Tongue (tissue), 2 donors: ENCODE data around the gene SLC29A4. TPM values are rescaled to one million over a fixed set of nuclear protein-coding genes. Genes with fewer than 3 reads are reported as not detected.
"Not testable (repeated sequence)": the region's sequence is repeated elsewhere in the genome, so short reads cannot be mapped to it uniquely, and the experiment has no call there.

Experiments
- DNase-seq: peaks from one replicate; pipeline ENCODE4 v3.0.0-alpha.2; 2015
- total RNA-seq: library from RNA; depleted of rRNA; stranded (reverse); fragments of >200 nt; gene quantifications from one replicate; pipeline ENCODE4 v1.2.3, GENCODE V29; 2014

Gene SLC29A4
- total RNA-seq, 1 donor from 2014 or later = 11.2 TPM

DNA sequence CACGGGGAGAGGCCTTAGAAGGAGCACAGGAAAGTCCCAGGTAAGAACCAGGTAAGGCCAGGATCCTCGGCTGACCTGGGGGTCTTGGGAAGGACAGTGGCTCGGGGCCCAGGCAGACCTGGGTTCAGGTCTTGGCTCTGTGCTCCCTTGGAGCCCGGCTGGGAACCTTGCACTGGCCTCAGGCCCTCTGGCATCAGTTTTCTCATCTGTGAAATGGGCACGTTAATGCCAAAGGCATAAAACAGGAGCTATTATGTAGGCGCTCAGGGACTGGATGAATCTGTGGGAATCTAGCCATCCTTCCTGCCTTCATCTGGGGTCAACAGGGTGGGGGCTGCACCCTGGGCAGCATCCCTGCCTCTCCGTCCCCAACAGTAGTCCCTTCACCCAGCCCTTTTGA is 8.3 kb upstream of the SLC29A4 start:
- no peak for DNase-seq

DNA sequence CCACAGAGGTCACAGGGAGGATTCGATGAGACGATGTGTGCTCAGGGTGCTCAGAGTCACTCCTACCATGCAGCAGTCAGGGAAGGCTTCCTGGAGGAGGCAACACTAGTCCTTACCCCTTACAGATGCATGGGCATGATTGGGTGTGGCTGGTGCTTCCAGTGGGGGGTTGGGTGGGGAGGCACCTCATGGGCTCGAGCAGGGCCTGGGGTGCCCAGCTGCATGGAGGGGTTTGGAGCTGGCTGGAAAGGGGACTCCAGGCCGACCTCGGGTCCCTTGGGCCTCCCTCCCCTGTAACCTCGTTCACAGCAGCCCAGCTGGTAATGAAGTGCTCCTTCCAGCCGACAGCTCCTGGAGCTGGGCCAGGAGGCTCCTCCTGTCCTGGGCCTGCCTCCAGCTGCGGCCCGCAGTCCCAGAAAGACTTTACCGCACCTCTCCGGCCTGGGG is 7.7 kb upstream of the SLC29A4 start:
- DNase-seq = peak; percentile 74

DNA sequence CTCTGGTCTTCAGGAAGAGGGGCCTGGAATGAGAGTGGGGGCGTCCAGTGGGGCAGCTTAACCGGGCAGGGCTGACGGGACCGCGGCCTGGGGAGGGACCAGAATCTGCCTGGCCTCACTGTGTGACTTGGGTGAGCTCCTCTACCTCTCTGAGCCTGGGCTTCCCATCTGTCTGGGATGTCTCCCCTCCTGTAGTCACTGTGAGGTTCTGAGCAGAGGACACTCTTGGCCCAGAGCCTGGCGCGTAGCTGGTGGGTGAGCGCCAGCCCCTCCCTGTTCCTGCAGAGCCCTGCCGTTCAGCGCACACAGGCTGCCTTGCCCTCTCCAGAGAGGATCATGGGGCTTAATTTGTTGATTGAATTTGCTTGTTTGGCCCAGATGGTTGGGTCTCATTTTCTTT is 7.2 kb upstream of the SLC29A4 start:
- peak; percentile 79 for DNase-seq

DNA sequence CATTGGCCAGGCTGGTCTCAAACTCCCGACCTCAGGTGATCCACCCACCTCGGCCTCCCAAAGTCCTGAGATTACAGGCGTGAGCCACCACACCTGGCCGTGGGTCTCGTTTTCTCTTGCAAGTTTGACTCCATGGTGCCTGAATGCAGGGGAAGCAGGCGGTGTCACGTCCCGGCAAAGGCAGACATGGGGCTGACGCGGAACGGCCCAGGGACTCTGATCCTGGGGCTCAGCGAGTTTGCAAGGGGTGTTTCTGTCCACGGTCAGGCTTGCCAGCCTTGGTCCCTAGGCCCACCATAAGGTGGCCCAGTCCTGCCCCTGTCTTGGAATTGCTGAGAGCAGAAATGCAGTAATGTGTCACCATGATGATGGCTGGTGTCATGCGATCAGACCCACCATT is 6.6 kb upstream of the SLC29A4 start:
- DNase-seq = not testable (repeated sequence)

DNA sequence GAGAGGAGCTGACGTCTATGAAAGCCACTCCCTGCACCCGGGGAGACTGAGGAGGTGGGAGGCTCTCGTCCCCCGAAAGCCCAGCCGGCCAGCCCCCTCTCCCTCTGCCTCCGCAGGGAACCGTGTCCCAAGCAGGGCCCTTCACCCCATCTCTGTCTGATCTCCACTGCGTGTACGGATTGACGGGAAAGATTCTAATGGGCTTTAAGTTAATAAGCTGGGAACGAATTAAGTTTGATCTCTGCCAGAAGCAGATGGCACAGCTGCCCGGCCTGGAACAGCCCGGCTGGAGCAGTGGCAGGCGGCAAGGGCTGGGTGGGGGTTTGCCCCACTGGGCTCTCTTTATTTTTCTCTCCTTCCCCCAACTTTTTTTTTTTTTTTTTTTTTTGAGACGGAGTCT is 6.1 kb upstream of the SLC29A4 start:
- DNase-seq = peak; percentile 79

DNA sequence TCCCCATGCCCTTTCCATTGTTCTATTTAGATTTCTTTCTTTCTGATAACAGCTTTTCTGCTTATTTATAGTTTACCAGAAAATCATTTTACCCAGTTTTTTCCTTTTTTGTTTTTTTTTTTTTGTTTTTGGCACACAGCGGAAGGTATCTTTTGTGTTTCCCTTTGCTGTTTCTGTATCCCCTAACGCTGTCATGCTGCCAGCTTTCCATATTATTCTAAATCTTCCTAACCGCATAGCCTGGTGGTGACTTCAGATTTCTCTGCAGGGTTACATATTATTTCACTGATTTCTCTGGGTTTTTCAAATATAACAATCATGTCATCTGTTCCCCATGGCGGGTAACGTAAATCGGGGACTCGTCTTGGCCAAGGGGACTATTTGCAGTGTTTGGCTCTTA is 4.0 kb upstream of the SLC29A4 start:
- peak; percentile 62 for DNase-seq

DNA sequence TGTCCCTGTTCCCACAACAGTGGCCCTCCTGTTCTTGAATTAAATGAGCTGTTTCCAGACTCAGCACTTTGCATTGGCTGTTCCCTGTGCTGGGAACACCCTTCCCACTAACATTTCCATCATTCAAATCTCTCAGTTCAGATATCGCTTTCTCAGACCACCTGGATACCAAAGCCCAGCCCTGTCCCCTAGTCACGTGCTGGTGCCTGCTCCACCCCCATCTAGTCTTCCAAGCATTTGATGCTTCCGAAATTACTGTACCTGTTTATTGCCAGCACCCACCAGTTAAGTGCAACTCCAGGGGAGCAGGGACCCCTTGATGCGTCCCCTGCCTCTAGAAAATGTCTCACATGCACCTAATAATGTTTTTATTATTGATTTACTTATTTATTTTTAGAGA is 3.0 kb upstream of the SLC29A4 start:
- no peak for DNase-seq

DNA sequence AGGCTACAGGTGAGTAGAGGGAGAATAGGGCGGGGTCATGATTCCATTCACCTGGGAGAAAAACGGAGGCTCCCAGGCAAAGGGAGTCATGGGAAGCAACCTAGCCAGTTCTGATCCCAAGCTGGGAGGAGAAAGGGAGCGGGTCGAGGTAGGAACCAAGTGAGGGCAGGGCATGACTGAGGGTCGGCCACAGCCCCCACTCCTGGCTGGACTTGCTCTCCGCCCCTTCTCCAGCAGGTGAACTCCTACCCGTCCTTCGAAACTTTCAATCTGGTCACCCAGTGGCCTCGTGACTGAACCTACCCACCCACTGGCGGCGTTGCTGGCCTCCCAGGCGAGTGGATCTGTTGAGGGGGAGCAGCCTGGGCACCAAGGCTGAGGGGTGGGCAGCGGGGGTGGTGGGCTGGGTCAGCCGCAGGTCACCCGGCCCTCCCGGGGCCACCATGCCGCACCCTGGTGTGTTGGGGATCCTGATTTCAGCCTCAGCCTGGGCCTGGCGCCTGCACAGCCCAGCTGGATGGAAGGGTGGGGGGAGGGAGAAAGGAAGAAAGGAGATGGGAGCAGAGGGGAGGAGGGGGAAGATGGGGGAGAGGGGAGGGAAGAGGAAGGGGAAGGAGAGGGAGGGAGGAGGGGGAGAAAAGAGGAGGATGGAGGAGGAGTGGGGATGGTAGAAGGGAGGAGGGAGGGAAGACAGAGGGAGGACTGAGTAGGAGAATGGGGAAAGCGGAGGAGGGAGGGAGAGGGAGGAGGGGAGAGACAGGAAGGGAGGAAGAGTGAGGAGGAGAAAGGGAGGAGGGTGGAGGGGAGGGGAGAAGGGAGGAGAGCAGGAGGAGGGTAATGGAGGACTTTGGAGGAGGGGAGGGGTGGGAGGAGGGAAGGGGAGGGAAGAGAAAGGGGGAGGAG is 894 bp upstream of the SLC29A4 start:
- peak; percentile 18 for DNase-seq

DNA sequence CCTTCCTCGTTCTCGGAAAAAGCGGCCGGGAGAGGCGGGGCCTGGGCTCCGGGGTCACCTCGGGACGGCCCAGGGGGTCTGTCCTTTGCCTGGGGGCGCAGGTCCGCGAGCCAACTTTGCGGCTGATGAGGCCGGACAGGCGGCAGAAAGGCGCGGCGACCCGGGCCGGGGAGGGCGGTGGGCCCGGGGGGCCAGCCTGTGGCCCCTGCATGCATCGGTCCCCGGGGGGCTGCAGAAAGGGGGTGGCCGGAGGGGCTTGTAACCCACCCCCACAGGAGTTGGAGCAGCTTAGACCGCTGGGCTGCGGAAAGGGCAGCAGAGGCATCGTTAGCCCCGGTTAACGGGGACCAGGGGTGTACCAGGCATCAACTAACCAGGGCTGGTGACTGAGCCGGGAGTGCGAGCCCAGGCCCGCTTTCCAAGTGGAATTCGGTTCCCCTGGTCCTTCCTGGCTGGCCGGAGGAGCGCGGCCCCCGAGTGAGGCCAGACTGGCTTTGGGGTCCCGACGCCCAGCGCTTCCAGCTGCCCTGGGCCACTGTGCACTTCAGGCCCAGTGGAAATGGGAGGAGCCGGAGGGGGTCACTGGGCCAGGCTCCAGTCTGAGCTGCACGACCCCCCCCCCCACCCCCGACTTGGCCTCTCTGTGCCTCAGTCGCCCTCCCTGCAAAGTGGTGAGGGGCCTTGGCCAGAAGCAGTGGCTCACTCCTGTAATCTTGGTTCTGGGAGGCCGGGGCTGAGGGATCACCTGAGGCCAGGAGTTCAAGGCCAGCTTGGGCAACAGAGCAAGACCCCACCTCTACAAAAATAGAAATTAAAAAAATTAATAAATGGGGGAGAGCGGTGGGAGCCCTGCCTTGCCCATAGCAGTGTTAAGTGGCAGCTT is 919 bp downstream of the SLC29A4 start:
- peak; percentile 22 for DNase-seq

DNA sequence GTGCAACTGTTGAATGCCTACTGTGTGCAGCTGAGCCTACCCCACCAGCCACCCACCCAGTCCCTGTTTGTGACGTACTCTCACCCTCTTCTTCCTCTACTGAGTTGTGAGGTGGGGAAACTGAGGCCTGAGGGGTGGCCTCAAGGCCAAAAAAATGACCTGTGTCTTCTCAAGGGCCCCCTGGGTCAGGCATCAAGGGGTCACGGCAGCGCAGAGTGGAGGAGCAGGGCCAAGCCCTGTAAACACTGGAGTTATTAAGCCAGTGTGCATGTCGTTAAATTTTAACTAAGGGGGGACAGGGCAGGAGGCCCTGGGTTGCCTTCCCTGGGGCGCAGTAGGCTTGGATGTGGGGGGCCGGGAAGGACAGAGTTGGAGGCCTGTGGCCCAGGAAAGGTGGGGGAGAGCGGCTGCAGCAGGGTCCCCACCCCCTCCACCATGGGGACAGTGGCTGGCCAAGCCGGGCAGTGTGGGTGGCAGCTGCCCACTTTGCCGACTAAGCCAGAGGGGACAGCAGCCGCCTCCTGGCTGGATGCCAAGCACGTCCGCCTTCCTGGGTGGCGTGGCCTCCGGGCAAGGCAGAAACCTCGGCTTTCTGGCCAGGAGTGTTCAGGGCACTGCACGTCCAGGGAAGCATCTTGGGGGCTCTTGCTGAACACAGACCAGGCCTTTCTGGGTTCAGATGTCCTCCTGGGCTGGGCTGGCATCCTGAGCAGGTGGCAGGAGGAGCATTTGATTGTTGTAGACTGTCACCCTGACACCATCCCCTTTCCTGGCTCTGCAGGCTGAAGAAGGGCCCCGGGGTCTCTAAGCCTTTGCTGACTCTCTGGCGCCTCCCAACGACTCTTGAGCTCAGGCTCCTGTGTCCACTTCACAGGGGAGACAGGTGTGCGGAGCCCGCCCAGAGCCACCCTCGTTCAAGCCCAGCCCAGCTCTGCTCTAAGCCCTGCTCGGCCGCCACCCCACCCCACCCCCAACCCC is 1.9 kb downstream of the SLC29A4 start:
- DNase-seq = peak; percentile 89

DNA sequence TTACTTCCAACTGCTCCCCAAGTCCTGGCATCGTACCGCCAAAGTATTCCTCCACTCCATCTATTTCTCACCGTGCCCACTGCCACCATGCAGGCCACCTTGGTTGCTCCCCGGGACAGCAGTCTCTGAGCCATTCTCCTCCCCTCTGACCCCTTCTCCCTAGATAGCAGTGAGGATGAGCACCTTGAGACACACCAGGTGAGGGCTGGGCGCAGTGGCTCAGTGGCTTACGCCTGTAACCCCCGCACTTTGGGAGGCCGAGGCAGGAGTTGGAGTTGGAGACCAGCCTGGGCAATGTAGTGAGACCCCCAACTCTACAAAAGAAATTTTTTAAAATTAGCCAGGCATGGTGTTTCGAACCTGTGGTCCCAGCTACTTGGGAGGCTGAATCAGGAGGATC is 4.2 kb downstream of the SLC29A4 start:
- no peak for DNase-seq

DNA sequence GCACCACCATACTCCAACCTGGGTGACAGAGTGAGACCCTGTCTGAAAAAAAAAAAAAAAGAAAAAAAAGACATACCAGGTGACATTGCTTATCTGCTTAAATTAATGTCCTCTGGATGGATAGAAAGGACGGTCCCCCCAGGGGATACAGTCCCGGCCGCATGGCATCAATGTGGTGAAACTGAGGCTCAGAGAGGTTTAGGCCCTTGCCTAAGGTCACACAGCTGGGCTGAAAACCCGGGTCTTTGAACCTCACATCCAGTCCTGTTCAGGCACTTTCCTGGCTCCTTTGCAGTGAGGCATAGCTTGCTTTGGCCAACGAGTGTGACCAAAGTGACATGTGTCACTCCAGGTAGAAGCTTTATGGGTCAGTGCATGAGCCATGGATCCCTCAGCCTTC is 4.6 kb downstream of the SLC29A4 start:
- not testable (repeated sequence) for DNase-seq

DNA sequence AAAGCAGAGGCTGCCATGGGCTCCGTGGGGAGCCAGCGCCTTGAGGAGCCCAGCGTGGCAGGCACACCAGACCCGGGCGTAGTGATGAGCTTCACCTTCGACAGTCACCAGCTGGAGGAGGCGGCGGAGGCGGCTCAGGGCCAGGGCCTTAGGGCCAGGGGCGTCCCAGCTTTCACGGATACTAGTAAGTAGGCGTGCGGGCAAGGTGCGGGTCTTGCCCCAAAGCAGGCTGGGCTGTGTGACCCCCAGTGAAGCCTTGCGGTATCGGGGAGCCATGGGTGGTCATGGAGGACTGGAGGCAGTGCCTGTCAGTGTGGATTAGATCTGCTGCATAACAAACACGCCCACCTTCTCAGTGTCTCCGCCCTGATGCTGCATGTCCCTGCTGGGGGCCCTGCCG is 5.1 kb downstream of the SLC29A4 start:
- no peak for DNase-seq

DNA sequence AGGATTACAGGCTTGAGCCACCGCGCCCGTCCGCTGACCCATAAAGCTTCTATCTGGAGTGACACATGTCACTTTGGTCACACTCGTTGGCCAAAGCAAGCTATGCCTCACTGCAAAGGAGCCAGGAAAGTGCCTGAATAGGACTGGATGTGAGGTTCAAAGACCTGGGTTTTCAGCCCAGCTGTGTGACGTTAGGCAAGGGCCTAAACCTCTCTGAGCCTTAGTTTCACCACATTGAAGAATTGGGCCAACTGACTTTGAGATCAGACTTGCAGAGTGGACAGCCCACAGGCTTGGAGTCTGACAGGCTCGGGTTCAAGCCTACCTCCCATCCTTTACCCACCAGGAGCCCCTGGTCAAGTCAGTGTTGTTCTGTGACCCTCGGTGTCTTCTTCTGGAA is 5.8 kb downstream of the SLC29A4 start:
- DNase-seq = not testable (repeated sequence)

DNA sequence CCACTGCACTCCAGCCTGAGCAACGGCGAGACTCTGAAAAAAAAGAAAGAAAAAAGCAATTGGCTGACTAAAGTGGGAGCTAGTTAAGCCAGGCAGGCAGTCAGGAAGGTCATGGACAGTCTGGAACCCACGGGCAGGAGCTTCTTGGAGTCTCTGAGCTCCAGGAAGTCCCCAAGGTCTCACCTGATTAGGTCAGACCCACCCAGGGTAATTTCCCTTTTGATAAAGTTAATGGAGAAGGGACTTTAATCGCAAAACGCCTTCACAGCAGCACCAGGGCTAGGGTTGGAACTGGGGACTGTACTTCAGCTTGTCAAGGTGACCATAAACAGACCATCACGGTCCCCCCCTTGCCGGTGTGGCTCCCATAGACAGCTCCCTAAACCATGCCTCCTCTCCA is 6.6 kb downstream of the SLC29A4 start:
- DNase-seq = no peak

DNA sequence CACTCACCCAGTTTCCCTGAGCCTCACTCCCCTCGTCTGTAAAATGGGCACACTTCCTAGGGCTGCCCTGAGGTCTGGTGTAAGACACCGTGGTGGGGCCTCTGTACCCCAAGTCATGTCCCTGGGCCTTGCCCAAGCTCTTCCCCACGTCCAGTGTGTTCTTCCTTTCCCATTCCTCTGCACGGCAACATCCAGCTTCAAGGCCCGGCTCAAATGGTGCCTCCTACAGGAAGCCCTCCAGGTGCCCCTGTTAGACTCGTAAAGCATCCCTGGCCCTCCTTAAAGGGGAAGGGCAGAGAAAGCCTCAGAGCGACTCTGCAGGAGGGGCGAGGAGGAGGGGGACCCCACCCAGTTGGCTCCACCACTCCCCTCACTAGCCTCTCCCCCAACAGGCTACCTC is 8.6 kb downstream of the SLC29A4 start:
- DNase-seq = no peak

DNA sequence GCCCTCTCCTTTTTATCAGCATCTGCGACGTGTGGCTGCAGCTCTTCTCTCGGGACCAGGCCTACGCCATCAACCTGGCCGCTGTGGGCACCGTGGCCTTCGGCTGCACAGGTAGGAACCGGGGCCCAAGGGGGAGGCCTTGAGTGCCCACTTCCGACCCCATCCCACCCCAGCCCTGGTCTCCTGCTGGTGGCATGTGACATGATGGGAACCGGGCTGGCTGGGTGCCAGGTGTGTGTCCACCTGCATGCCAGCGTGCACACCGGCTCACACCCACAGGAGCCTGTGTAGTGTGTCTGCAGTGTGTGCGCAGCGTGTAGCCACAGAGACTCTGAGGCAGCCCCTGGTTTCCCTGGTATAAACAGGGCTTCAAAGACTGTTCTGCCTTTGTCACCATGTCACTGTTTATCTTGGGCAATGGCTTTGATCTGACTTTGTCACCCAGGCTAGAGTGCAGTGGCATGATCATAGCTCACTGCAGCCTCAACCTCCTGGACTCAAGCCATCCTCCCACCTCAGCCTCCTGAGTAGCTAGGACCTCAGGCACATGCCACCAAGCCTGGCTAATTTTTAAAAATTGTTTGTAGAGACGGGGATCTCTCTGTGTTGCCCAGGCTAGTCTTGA is 9.1 kb downstream of the SLC29A4 start:
- not testable (repeated sequence) for DNase-seq

DNA sequence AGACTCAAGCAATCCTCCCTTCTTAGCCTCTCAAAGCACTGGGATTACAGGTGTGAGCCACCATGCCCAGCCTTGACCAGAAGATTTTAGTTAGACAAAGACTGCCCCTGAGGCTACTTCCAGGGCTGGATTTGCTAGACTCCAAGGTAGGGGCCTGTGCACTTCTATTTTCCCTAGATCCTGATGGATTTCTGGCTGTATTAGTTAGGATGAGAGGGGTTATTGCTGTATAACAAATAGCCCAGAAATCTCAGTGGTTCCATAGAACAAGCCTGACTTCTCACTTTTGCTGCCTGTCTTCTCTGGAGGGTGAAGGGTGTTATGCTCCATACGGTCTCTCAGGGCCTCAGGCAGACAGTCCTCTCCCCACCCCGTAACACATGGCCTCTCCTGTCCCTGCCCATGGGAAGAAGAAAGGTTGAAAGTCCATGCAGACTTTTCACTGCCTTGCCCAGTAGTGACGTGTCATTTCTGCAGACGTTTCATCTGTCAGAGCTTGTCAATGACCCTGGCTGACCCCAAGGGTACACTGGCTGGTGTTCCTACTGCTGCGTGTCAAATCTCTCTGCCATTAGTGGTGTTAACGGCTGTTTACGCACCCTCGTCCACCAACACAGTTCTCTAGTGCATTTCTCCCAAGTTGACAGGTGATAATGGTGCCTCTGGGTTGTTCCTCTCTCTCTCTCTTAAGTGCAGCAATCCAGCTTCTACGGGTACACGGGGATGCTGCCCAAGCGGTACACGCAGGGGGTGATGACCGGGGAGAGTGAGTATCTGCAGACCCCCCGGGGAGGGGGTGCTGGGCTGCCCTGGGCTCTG is 11.6 kb downstream of the SLC29A4 start:
- no peak for DNase-seq

DNA sequence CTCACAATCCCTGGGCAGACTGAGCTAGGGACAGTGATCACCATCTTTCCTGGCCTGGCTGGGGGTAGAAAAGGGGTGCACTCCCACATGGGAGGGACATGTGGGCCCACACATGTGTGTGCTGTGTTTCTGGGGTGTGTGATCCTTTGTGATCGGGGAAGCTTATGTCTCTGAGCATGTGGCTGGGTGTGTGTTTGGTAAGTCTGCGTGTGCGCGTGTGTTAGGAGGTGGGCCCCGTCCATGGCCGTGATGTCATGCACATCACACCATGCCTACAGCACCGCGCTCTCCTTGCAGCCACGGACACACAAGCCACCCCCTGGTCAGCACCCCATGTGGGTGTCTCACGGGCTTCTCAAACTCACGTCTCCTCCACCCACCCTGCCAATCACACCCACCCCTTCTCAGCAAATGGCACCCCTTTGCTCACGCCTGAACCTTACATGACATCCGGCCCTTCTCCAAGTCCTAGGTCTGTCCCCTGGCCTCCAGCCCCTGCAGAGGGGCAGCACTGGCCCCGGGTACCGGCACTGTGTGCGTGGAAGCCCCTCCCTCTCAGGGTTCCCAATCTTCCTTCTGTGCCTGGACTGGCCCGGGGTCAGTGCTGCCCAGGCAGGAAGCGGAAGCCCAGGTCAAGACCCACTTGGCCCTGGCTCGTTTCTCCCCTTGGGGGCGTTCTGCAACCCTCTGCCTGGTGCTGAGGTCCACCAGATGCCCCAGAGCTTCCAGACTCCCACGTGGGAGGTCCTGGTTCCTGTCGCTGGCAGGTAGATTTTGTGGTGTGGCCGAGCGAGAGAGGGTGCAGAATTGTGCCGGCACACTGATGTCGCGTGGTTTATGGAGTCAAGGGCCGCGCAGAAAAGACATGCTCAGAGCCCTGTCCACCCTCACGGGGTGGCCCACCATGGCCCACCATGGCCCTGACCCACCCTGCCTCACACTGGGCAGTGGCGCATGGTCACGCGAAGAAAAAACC is 12.6 kb downstream of the SLC29A4 start:
- no peak for DNase-seq
